ENCODE measurements around the gene EARS2.
"Not testable (repeated sequence)": the region's sequence is repeated elsewhere in the genome, so short reads cannot be mapped to it uniquely, and the experiment has no call there.

Gene EARS2

GRCh38 chr16:23567602-23568001 is 10.5 kb upstream of the EARS2 start:
- no peak for DNase-seq (ENCODE audit: low read depth)

GRCh38 chr16:23566724-23567123 is 9.6 kb upstream of the EARS2 start:
- no peak for DNase-seq (ENCODE audit: low read depth)

- DNase-seq (ENCODE audit: low read depth): no peak
These were observed 7.6 kb upstream of the EARS2 start for GRCh38 chr16:23564575-23565363.

DNA sequence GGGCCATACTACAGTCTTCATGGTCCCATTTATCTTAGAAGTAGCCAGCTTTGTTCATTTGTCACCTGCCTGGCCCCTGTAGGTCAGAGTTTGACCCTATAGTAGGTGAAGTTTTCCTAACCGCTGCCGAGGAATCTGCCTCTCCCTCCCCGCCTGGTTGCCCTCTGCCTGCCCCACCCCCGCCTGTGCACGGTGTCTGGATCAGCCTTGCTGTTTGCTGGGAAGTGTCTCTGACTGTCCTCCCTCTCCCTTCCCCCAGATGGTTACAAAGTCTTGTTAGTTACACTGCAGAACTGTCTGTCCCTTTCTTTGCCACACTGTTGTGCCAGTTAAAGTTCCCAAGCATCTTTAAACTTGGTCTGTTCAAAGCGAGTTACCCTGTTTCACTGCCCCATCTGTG is 6.0 kb upstream of the EARS2 start:
- DNase-seq (ENCODE audit: low read depth): no peak

GRCh38 chr16:23562505-23562904 is 5.4 kb upstream of the EARS2 start:
- DNase-seq (ENCODE audit: low read depth): no peak

GRCh38 chr16:23561586-23561985 is 4.4 kb upstream of the EARS2 start:
- no peak for DNase-seq (ENCODE audit: low read depth)

DNA sequence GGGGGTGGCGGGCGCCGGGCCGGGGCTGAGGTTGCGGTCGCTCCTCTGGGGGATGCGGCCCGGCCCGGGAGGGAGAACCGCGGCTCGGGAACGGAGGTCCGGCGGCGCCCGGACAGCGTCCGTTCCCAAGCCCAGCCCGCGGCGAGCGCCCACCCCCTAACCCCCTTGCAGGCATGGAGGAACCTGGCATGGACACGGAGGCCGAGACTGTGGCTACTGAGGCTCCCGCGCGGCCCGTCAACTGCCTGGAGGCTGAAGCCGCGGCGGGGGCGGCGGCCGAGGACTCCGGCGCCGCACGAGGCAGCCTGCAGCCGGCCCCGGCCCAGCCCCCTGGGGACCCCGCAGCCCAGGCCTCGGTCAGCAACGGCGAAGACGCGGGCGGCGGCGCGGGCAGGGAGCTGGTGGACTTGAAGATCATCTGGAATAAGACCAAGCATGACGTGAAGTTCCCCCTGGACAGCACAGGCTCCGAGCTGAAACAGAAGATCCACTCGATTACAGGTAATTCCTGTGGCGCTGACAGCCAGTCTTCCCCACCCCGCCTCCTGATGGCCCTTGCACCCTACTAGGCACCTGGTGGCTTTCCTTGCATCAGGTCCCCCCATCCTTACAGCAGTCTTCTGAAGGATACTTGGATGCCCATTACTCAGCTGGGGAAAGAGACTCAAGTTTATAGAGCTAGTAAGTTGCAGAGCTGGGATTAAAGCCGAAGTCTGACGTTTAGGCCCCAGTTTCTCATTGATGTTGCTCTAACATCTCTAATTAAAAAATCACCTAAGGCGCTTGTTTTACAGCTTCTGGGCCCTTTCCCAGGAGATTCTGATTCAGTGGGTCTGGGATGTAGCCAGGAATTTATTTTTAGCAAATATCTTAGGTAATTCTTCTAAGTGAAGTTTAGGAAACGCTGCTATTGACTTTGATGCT is 891 bp upstream of the EARS2 start:
- no peak for DNase-seq (ENCODE audit: low read depth)

DNA sequence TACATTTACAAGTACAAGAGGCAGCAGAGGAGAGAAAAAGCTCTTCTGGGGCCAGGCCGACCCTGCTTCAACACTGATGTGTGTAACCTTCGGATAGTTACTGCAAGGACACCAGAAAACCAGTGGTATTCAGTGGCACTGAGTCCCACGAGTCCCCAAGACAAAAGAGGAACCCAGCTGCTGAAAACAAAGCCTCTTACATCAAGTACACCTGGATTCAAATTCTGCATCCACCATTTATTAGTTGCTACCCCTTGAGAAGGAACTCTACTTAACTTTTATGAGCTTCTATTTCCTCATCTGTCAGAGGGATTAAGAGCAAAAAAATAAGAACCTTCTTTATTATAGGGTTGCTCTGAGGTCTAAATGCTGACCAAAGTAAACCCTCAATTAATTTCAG is 2.6 kb downstream of the EARS2 start:
- no peak for DNase-seq (ENCODE audit: low read depth)

DNA sequence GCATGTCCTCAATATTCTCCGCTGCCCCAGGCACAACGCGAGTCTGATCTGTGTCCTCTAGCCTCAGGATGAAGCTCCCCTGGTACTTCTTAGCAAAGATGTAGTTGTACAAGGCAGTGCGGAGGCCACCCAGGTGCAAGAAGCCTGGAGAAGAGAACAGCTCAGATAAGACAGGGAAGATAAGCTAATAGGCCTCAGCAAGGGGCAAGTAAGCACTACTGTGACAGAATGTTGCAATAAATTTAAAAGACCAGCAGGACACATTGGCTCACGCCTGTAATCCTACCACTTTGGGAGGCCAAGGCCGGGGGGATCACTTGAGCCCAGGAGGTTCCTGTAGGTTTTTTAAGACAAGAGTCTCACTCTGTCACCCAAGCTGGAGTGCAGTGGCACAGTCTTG is 5.0 kb downstream of the EARS2 start:
- no peak for DNase-seq (ENCODE audit: low read depth)

- DNase-seq (ENCODE audit: low read depth): no peak
These were observed 7.2 kb downstream of the EARS2 start for GRCh38 chr16:23549938-23550337.

- no peak for DNase-seq (ENCODE audit: low read depth)
These were observed 12.7 kb downstream of the EARS2 start for GRCh38 chr16:23544436-23544835.

DNA sequence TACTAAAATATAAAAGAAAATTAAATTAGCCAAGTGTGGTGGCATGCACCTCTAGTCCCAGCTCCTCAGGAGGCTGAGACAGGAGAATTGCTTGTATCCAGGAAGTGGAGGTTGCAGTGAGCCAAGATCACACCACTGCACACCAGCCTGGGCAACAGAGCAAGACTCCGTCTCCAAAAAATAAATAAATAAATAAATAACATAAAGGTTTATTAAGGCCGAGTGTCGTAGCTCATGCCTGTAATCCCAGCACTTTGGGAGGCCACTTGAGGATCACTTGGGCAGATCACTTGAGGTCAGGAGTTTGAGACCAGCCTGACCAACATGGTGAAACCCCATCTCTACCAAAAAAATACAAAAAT is 16.4 kb downstream of the EARS2 start:
- not testable (repeated sequence) for DNase-seq (ENCODE audit: low read depth)

DNA sequence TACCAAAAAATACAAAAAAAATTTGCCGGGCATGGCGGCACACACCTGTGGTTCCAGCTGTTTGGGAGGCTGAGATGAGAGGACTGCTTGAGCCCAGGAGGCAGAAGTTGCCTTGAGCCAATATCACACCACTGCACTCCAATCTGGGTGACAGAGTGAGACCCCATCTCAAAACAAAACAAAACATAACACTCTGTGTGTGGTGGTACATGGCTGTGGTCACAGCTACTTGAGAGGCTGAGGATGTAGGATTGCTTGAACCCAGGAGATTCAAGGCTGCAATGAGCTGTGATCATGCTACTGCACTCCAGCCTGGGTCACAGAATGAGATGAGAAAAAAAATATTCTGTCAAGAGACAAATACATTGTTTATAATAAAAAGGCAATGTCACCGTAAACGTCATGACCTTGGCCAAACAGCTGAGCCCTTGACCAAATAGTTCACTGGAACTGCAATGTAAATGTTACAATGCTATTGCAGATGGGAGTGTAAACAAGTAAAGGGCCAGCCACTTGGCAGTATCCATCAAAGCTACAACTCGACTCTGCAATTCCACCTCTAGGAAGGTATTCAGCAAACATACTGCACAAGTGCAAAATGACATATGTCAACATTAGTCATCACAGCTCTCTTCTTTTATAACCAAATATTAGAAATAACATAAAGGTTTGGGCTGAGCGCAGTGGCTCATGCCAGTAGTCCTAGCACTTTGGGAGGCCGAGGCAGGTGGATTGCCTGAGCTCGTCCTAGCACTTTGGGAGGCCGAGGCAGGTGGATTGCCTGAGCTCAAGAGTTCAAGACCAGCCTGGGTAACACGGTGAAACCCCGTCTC is 16.9 kb downstream of the EARS2 start:
- no peak for DNase-seq (ENCODE audit: low read depth)

DNA sequence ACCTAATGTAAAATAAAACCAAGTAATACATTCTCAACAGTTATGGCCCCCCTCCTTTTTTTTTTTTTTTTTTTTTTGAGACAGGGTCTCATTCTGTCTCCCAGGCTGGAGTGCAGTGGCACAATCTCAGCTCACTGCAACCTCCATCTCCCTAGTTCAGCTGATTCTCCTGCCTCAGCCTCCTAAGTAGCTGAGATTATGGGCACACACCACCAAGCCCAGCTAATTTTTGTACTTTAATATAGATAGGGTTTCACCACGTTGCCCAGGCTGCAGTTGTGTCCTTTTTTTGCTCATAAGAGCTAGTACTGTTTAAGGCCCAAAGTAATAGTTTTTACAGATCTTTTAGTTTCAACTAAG is 18.3 kb downstream of the EARS2 start:
- DNase-seq (ENCODE audit: low read depth): no peak

DNA sequence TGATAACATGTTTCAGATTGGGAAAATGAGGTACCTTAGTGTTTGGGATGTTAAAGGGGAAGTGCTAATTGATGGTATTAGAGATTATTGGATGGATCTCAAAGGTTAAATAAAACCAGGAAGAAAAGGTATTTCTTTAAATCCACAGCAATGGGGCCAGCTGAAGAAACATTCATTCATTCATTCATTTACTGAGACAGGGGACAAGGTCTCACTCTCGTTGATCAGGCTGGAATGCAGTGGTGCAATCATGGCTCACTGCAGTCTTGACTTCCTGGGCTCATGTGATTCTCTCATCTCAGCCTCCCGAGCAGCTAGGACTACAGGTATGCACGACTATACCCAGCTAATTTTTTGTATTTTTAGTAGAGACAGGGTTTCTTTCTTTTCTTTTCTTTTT is 19.8 kb downstream of the EARS2 start:
- DNase-seq (ENCODE audit: low read depth): no peak

GRCh38 chr16:23535901-23536300 is 21.2 kb downstream of the EARS2 start:
- DNase-seq (ENCODE audit: low read depth): no peak

DNA sequence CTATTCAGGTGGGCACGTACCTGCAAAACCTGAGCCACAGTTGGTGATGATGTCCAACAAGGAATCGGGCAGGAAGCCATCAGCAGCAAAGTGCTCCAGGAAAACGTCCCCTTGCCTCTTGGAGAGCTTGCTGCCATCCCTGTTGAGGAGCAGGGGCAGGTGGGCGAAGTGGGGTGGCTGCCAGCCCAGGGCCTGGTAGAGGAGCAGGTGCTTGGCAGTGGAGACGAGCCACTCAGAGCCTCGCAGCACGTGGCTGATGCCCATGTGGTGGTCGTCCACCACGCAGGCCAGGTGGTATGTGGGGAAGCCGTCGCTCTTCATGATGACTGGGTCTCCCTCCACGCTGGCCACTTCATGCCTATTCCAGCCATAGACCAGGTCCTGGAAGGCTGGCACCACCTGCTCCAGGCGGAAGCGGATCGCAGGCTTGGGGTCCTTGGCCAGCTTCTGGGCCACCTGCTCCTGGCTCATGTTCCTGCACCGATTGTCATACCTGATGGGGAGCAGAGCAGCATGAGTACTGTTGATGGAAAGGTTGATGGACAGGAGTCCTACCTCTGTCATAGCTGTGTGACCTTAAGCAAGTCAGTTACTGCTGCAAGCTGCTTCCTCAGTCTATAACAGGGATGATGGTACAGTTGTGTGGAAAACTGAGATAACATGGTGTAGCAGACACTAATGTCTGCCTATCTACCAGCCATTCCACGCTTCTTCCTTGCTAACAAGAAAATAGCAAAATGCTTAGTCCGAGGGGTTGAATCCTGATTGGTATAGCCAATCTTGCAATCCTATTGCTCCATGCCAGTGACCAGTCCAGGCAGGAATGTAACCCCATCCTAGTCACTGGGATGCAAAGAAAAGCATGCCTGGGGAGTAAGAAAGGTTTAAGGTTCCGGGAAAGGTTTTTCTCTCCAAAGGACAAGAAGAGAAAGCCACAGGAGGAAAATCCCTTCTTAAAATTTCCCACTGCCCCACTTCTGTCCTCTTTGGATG is 22.0 kb downstream of the EARS2 start:
- no peak for DNase-seq (ENCODE audit: low read depth)

GRCh38 chr16:23532448-23532847 is 24.7 kb downstream of the EARS2 start:
- no peak for DNase-seq (ENCODE audit: low read depth)

DNA sequence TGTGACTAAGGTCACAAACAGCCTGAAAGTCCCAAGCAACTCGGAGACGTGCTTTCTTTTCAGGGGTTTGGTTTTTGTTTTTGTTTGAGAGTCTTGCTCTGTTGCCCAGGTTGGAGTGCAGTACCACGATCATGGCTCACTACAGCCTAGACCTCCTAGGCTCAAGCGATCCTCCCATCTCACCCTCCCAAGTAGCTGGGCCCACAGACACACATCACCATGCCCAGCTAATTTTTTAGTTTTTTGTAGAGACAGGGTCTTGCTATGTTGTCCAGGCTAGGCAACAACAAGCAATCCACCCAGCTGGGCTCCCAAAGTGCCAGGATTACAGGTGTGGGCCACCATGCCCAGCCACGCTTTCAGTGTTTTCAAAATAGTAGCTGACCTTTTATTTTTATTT is 27.1 kb downstream of the EARS2 start:
- DNase-seq (ENCODE audit: low read depth): no peak

DNA sequence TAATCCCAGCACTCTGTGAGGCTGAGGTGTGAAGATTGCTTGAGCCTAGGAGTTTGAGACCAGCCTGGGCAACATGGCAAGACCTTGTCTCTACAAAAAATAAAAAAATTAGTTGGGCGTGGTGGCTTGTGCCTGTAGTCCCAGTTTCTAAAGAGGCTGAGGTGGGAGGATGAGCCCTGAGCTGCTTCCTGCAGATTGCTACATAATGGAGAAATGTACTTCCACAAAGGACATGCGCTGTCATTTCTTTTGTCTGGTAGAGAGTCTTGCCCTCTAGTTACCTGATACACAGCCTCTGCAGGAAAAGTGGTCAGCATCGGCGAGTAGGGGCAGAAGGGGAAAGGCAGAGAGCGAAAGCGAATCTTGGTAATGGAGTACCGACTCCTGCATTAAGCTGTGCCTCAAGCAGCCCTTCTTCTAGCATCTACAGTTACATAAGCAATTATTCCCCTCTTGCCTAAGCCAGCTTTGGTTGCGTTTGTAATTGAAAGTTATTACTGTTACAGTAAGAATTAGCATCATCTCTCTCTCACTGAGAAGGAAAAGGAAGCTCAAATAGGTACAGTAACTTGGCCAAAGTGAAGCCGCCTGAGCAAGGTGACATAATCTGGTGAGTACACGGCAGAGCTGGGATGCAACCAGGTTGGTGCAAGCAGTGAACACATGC is 28.4 kb downstream of the EARS2 start:
- DNase-seq (ENCODE audit: low read depth): no peak

Measured in GM04503 (cell line).